DMS53 treated with DMSO at 0.1 percent for 48 hours (cell line): ENCODE data around the gene NOL8.

Experiments used
- DNase-seq: peaks from one replicate; lab custom pipeline; 2025; ENCODE audit not compliant: unreplicated experiment; lab: John Stamatoyannopoulos, UW

Gene NOL8

DNA sequence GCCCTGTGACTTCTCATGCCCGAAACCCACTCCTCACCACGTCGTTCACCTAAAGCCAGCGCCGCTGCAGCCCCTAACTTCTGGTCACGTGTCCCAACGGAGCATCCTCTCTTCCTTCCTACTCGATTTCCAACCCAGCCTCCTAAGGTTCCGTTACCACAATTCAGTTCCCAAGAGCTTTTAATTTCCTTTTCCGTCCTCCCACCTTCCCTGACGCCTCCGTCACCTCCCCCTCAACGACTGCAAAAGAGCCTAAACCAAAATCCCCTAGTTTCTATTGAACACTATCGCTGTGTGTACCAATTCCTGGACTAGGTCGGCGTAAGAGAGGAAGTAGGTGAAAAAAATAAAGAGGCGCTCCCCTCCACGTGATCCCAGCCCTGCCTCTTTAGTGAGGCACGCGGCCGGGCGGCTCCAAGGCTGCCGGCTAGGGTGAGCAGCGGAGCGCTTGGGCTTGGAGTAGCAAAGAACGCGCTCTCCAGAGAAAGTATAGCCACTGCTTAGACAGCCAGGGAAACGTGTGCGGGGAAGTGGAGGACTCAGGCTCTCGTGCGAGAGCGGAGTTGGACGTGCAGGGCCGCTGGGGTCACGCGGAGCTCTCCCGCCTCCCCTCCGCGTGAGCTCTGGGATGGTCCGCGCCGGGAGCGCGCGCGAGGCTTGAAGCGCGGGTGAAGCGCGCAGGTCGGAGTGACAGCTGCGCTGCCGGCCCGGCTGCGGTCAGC is at the start of gene NOL8, which contains the start of gene CENPP:
Gene NOL8 (minus strand): TSS at position 82 of the 722 bp plus-strand sequence. CDS start 1,189 bp downstream, outside the sequence.
Gene CENPP (plus strand): TSS at position 685 of the 722 bp plus-strand sequence.
- DNase-seq, result peak; percentile 66

DNA sequence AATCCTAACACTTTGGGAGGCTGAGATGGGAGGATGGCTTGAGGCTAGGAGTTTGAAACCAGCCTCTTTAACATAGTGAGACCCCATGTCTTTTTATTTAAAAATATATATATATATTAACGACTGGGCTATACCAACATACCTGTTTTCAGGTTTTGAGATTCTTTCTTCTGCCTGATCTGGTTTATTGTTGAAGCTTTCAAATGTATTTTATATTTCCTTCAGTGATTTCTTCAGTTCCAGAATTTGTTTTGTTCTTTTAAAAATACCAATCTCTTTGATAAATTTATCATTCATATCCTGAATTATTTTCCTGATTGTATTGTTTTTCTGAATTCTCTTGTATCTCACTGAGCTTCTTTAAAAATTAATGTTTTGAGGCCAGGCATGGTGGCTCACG is 48.0 kb upstream of the NOL8 start:
- DNase-seq, result no peak

DNA sequence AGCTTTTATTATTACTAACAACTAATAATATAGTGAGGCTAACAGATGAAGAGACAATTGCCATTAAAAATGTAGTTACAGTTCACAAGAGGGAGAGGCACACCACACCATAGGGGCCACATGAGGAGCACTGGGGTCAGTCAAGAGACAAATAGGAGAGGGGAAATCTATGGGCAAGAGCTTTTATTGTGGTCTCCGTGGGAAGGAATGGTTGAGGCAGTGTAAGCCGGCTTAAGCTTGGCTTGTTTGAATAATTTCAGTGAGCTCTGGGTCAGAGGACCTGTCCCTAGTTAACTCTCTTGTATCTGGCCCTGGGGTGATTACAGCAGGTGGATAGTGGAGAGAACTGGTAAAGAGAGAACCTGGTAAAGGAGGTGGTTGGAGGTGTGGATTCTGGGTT is 43.9 kb upstream of the NOL8 start:
- no peak for DNase-seq

DNA sequence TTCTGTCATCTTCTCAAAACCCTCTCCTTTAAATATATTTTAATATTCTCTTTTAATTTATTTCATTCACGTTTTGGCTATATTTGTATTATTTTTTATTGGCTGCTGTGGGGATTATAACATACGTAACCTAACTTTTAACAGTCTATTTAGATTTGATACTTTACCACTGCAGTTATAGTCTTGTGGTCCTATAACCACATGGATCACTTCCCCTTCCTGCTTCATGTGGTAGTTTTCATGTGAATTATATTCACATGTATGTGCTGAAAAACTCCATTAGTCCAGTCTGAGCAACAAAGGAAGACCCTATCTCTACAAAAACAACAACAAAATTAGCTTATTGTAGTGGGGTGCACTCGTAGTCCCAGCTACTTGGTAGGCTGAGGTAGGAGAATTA is 34.9 kb upstream of the NOL8 start:
- no peak for DNase-seq

DNA sequence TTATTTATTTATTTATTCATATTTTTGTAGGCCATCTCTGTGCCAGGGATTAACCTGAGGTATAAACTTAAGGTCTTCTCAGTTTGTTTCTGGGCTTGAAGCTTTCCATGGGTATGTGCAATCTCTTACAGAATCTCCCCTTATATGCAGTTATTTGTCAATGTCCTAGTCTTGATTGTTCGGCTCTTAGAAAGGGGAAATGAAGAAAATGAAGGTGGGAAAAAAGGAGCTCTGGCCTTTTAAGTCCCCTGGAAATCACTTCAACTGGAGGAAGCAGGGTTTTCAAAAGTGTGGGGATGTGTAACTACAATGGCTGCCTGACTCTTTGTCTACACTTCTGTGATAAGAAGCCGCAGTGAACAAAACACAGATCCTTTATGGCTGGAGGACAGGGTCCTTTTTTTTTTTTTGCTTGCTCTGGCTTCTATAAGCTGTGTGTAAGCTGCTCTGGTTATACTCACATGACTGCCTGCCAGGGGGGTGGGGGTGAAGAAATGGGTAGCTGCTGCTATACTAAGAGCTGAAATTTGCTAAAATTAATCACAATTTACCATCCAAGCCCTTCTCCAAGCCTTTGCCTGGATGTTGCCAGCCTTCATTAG is 34.3 kb upstream of the NOL8 start:
- no peak for DNase-seq

- DNase-seq, result no peak
Observed at GRCh38 chr9:92353051-92353450, 27.9 kb upstream of the NOL8 start.

DNA sequence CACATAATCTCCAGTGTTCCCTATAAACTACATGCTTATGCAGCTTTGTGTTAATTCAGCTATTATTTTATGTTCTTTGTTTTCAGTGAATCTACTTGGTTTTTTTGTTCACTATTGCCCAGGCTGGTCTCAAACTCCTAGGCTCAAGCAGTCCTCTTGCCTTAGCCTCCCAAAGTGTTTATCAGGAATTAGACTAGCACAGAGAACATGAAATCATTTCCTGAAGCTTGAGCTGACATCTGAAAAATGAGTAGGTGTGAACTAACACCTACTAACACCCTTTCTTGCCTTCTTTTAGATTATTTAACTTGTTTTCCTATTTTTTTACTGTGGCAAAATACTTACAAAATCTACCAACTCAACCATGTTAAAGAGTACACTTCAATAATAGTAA is 25.6 kb upstream of the NOL8 start:
- DNase-seq, result no peak

GRCh38 chr9:92349771-92350739 is 24.9 kb upstream of the NOL8 start:
- DNase-seq, result no peak

DNA sequence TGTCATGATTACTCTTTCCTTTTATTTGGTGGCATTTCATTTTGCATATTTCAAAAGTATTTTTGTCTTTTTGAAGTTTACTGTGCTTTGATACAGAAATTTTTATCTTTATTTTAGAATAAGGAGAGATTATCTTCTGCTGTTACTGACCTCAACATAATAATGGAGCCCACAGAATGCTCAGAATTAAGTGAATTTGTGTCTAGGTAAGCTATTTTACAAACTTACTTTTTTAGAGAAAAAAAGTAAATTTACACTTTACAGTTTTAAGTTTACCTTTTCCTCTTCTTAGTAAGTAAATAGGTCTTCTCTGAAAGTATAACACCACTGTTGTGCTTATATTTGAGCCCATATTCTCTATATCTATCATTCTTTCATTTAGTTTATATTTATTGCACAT is 20.4 kb upstream of the NOL8 start:
- DNase-seq, result no peak

GRCh38 chr9:92342825-92343488 is 17.8 kb upstream of the NOL8 start:
- no peak for DNase-seq

DNA sequence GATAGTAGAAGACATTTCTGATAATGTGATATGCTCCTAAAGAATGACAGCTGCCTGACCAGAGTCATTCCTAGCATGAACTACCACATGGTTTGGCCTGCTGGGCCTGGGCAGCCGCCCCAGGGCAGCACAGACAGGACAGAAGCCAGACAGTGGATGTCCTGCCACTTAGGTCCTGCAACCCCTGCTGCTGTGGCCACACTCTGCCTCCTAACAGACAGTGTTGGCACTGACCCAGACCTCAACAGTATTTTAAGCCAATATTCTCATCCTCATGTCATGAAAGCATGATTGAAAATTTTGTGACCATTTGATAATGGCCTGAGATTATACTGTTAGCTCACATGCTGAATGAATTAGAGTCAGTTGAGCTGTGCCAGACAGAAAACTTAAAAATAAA is 16.4 kb upstream of the NOL8 start:
- DNase-seq, result no peak

DNA sequence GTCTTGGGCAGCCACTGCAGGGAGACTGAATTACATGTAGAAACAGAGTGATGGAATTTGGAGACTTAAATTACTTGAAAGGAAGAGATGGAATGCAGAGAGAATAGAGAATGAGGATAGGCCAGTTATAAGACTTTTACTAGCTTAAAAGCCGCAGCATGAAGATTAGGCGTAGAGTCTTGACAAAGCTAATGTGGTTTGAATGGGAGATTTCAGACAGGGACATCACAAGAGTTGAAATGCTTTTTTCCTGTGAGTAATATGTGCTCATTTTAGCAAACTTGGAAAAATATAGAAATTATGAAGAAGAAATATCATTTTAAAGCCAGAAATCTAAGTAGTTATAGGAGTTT is 8.1 kb upstream of the NOL8 start:
- no peak for DNase-seq

- DNase-seq, result no peak
Observed at GRCh38 chr9:92332577-92333281, 7.6 kb upstream of the NOL8 start.

- DNase-seq, result no peak
Observed at GRCh38 chr9:92328225-92328624, 3.1 kb upstream of the NOL8 start.

DNA sequence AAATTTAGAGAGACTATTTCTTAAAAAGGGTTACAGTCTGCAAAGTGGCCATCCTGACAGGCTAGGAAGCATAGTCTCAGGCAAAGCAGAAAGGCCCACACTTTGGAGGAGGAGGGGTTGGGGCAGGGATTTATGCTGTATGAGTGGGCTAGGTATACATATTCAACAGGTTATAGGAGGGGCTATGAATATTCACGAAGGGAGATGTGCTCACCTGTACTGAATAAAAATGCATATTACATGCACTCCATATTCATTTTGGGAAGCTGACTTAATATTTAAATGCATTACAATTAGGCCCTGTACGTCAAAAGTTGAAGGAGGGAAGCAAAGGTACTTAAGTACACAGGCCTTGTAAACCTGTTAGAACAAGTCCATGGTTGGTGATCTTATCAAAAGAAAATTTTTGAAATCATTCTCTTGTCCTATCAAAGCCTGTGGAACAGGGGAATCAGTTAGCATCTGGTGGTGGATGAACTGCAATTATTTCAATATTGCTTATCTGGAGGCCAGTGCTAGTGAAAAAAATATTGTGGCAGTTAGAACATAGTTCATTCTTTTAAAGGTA is 2.2 kb upstream of the NOL8 start:
- DNase-seq, result no peak

DNA sequence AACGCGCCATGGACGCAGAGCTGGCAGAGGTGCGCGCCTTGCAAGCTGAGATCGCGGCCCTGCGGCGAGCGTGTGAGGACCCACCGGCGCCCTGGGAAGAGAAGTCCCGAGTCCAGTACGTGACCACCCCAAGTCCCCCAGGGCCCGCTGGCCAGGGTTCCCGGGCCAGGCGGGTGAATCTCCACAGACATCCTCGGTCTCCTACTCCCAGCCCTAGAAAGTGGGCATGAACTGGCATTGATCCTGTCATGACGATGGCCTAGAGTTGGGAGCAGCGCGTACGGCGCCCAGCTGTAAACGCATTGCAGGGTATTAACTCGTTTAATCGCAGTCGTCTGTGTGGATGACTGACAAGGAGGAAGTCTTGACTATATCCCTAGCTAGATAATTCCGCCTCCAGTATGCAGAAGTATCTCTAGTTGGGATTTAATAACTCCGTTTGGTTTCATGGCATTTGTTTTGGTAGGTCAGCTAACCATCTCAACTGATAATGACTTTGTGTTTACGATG is 896 bp upstream of the NOL8 start:
- DNase-seq, result no peak

- DNase-seq, result no peak
Observed at GRCh38 chr9:92324889-92325268, 271 bp downstream of the NOL8 start.

DNA sequence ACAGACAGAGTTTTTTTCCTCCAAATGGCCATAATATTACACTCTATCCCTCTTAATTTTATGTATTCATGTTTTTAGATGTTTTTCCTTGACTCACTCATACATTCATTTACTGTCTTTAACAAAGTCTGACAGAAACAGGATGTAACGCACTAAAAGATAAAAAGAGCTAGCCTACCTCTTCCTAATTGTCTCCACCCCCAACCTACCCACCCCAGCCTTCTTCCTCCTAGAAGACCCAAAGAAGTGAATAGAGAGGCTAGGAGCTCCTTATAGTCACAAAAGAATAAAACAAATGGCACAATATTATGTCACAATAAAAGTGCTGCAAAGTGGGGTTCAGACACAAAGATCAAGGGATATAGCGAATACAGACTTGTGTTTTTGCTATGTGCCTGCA is 719 bp downstream of the NOL8 start:
- DNase-seq, result no peak

DNA sequence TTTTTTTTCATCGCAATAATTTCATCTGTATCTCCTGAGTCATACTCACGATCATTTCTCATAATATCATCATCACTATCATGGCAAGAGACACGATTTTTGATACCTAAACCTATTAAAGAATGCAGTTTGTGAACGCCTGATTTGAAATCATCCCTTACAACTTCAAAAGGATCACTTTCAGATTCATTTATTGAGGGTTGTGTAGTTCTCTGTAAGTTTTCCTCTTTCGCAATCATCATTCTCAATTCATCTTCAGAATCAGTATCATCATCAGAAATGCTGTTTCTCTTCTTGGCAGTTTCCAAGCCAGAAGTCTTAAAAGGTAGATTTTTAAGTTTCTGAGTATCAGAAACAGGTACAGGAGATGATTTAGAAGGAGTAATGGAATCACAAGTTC is 9.7 kb downstream of the NOL8 start:
- DNase-seq, result no peak

- no peak for DNase-seq
Observed at GRCh38 chr9:92313624-92314012, 11.5 kb downstream of the NOL8 start.
